ENCODE results near the gene LIME1.
"Not testable (repeated sequence)": the region's sequence is repeated elsewhere in the genome, so short reads cannot be mapped to it uniquely, and the experiment has no call there.

The LIME1 gene

DNA sequence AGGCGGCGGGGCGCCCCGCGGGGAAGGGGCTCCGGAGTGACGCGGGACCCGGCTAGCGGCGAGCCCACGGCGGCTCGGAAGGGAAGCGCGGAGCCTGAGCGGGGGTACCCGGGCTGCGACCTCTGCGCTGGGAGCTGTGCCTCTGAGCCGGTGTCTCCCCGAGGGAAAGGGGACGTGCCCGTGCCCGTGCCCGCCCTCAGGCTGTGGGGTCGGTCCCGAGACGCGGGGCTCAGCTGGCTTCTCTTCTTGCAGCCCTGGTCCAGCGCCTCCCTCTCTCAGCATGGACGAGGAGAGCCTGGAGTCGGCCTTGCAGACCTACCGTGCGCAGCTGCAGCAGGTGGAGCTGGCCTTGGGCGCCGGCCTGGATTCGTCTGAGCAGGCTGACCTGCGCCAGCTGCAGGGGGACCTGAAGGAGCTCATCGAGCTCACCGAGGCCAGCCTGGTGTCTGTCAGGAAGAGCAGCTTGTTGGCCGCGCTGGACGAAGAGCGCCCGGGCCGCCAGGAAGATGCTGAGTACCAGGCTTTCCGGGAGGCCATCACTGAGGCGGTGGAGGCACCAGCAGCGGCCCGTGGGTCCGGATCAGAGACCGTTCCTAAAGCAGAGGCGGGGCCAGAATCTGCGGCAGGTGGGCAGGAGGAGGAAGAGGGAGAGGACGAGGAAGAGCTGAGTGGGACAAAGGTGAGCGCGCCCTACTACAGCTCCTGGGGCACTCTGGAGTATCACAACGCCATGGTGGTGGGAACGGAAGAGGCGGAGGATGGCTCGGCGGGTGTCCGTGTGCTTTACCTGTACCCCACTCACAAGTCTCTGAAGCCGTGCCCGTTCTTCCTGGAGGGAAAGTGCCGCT lies 27.9 kb upstream of the LIME1 start:
- no peak for DNase-seq

GRCh38 chr20:63709149-63709527 lies 27.3 kb upstream of the LIME1 start:
- DNase-seq, result no peak

DNA sequence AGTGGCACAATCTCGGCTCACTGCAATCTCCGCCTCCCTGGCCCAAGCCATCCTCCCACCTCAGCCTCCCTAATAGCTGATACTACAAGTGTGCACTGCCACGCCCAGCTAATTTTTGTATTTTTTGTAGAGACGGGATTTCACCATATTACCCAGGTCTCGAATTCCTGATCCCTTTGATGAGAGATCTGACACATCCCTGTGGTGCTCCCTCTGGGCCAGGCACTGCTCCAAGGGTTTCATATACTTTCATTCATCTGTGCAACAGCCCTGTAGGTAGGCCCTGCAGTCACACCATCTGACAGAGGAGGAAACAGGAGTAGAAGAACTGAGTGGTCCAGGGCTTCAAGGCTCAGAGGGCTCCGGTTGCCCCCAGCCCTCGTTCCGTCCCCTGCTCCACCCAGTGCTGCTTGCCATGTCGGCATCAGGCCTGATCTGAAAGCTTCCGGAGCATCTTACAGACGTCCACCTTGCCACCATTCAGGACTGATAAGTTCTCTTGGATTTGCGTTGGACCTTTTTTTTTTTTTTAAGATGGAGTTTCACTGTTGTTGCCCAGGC lies 25.3 kb upstream of the LIME1 start:
- DNase-seq, result no peak

DNA sequence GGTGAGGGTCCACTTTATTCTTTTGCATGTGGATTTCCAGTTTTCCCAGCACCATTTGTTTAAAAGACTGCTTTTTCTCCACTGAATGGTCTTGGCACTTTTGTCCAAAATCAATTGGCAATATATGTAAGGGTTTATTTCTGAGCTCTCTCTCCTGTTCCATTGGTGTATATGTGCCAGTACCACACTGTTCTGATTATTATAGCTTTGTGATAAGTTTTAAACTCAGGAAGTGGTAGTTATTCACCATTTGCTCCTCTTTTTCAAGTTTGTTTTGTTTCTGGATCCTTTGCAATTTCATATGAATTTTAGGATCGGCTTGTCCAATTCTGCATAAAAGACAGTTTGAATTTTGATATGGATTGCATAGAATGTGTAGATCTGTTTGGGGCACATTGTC lies 24.3 kb upstream of the LIME1 start:
- no peak for DNase-seq

GRCh38 chr20:63714858-63715257 lies 21.6 kb upstream of the LIME1 start:
- no peak for DNase-seq

DNA sequence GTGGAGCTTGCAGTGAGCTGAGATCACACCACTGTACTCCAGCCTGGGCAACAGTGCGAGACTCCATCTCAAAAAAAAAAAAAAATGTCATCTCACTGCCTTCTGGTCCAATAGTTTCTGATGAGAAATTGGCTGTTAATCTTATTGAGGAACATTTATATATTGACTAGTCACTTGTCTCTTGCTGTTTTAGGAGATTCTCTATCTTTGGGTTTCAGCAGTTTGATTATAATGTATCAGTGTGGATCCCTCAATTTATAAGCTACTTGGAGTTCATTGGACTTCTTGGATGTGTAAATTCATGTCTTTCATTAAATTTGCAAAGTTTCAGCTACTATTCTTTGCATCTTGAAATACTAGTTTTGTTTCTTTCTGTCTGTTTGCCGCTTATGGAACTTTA lies 17.5 kb upstream of the LIME1 start:
- DNase-seq, result no peak

DNA sequence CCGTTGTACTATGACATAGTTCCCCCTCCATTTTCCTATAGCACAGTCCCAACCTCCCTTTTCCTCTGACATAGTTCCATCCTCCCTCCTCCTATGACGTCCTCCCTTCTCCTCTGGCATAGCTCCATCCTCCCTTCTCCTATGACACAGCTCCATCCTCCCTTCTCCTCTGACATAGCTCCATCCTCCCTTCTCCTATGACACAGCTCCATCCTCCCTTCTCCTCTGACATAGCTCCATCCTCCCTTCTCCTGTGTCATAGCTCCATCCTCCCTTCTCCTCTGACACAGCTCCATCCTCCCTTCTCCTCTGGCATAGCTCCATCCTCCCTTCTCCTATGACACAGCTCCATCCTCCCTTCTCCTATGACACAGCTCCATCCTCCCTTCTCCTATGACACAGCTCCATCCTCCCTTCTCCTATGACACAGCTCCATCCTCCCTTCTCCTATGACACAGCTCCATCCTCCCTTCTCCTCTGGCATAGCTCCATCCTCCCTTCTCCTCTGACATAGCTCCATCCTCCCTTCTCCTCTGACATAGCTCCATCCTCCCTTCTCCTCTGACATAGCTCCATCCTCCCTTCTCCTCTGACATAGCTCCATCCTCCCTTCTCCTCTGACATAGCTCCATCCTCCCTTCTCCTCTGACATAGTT lies 13.4 kb upstream of the LIME1 start:
- DNase-seq, result not testable (repeated sequence)

GRCh38 chr20:63730189-63730733 lies 6.2 kb upstream of the LIME1 start:
- DNase-seq, result not testable (repeated sequence)

- DNase-seq, result no peak
Observed at GRCh38 chr20:63731410-63731809, 5.1 kb upstream of the LIME1 start.

- DNase-seq, result no peak
Observed at GRCh38 chr20:63732118-63733095, 4.1 kb upstream of the LIME1 start.

DNA sequence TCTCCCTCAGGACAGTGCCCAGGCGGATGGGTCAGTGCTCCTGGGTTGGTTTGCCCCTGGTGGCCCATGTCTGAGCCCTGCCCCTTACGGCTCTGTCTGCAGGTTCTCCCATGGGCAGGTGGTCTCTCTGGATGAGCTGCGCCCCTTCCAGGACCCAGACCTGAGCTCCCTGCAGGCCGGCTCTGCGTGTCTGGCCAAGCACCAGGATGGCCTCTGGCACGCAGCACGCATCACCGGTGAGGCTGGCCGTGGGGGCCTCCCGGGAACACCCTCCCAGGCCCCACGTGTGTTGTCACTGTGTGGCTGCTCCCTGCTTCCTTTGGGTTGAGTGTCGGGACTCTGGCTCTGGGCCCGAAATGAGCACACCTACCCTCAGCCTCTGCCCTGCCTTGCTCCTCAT lies 3.3 kb upstream of the LIME1 start:
- no peak for DNase-seq

GRCh38 chr20:63733579-63734081 lies 2.8 kb upstream of the LIME1 start:
- no peak for DNase-seq

DNA sequence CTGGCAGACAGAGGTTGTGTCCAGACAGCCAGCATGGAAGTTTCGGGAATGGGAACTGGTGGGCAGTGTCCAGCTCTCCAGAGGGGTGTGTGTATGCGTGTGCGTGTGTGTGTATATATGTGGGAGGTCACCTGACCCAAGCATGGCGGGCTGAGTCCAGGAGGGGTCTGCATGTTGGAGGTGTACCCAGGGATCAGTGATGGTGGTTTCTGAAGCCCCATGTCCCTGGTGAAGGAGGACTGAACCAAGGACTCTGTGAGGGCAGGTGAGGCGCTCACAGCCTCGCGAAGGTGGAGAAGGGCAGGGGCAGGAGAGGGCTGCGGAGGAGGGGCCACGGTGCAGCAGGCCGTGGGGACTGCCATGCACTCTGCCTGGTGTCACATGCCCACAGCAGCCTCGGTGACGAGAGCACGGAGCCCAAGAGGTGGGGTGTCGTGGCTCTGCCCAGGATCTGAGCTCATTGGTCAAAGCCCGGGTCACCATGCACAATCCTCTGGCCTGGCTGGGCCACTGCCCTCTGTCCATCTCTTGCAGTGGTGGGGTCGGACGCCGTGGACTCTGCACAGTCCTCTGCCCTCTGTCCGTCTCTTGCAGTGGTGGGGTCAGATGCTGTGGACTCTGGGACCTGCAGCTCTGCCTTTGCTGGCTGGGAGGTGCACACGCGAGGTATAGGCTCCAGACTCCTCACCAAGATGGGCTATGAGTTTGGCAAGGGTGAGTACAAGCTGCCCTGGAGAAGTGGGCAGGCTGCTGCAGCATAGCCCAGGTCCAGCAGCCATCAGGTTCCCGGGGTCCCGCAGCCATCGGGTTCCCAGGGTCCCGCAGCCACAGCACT lies 2.1 kb upstream of the LIME1 start:
- no peak for DNase-seq

DNA sequence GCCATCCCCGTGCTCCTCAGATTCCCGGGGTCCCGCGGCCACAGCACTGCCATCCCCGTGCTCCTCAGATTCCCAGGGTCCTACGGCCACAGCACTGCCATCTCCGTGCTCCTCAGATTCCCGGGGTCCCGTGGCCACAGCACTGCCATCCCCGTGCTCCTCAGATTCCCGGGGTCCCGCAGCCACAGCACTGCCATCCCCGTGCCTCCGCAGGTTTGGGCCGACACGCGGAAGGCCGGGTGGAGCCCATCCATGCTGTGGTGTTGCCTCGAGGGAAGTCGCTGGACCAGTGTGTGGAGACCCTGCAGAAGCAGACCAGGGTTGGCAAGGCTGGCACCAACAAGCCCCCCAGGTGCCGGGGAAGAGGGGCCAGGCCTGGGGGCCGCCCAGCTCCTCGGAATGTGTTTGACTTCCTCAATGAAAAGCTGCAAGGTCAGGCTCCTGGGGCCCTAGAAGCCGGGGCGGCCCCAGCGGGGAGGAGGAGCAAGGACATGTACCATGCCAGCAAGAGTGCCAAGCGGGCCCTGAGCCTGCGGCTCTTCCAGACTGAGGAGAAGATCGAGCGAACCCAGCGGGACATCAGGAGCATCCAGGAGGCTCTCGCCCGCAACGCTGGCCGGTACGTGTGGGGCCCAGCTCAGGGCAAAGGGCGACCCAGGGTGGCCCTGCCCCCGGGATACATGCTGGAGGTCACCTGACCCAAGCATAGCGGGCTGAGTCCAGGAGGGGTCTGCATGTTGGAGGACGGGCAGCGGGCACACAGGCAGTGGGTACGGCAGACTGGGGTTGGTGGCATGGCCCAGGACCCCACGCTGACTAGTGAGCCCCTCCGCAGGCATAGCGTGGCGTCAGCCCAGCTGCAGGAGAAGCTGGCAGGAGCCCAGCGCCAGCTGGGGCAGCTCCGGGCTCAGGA lies 1.3 kb upstream of the LIME1 start:
- no peak for DNase-seq

DNA sequence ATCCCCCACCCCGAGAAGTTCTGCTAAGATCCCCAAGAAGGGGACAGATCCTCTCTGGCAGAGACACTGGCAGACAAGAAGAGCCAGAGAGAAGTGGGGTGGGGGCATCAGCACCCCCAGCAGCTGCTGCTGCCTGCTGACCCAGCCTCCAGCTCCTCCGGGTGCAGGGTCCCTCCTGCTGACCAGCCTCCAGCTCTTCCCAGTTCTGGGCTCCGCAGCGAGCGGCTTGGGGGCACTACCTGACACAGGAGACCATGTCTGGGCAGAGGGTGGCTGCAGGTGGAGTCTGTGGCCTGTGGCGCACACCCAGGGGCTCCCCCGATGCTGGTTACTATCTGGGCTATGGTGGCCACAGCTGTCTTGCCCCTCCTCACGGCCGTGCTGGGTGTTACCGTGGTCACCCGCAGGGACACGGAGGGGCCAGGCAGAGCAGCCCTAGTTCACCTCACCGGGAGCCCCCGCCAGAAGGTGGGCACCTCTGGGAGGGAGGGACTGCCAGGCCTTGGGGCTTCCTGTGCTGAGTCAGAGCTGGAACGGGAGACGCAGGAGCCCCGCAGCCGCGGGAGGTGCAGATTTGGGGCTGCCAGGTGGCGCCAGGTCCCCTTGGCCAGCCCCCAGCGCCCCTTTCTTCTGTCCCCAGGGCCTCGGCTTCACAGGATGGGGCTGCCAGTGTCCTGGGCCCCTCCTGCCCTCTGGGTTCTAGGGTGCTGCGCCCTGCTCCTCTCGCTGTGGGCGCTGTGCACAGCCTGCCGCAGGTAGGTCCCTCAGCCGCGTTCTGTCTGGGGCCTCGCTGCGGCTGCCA lies 630 bp downstream of the LIME1 start:
- peak; percentile 57 for DNase-seq

DNA sequence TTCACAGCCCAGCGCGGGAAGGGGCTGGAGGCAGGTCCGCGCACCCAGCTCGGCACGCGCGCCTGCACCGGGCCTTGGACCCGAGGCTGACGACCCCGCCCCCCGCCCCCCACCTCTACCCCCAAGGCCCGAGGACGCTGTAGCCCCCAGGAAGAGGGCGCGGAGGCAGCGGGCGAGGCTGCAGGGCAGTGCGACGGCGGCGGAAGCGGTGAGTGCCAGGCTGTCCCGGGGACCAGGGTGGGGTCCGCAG lies 1.2 kb downstream of the LIME1 start:
- DNase-seq, result no peak

DNA sequence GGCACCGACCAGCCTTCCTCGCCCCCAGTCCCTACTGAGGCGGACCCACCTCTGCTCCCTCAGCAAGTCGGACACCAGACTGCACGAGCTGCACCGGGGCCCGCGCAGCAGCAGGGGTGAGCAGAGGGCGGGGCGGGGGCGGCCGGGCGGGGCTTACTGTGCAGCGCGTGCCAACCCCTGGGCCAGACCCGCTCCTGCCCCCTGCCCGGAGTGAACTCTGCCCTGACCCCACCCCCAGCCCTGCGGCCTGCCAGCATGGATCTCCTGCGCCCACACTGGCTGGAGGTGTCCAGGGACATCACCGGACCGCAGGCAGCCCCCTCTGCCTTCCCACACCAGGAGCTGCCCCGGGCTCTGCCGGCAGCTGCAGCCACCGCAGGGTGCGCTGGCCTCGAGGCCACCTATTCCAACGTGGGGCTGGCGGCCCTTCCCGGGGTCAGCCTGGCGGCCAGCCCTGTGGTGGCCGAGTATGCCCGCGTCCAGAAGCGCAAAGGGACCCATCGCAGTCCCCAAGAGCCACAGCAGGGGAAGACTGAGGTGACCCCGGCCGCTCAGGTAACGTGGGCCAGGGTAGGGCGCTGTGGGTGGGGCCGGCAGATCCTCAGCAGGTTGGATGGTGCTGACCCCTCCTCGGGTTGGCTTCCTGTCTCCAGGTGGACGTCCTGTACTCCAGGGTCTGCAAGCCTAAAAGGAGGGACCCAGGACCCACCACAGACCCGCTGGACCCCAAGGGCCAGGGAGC lies 1.7 kb downstream of the LIME1 start:
- peak; percentile 33 for DNase-seq

- peak; percentile 43 for DNase-seq
Observed at GRCh38 chr20:63738687-63739129, 2.2 kb downstream of the LIME1 start.
